Nephron (organoid): Measurements from ENCODE around the gene STAT5B.

ENCODE experiments used
- H3K27ac Mint-ChIP-seq, 3 experiments: 2 replicates each; pipeline ENCODE4 v1.8.0; 2020; ENCODE audit warnings: mixed read lengths in 3 of 3, mild to moderate bottlenecking in 2 of 3, moderate library complexity in 1 of 3
- H3K27me3 Mint-ChIP-seq: 2 replicates; pipeline ENCODE4 v1.8.0; 2021; ENCODE audit warnings: low read depth, mild to moderate bottlenecking, moderate library complexity, mixed read lengths
- H3K36me3 Mint-ChIP-seq: 2 replicates; pipeline ENCODE4 v1.8.0; 2020; ENCODE audit warnings: low read depth, mixed read lengths
- H3K4me1 Mint-ChIP-seq: 2 replicates; pipeline ENCODE4 v1.8.0; 2020; ENCODE audit warnings: mixed read lengths
- H3K4me3 Mint-ChIP-seq, 3 experiments: 2 replicates each; pipeline ENCODE4 v1.8.0; 2020; ENCODE audit warnings: mild to moderate bottlenecking in 3 of 3, mixed read lengths in 3 of 3, moderate library complexity in 2 of 3
- H3K9me3 Mint-ChIP-seq: 2 replicates; pipeline ENCODE4 v1.8.0; 2020; ENCODE audit warnings: mixed read lengths
- CTCF ChIP-seq, 3 experiments: fragments of 200-600 bp; sonication (generic); IDR thresholded peaks; one replicate each; pipeline ENCODE4 v1.5.0; 2021; ENCODE audit warnings: antibody characterized with exemption in 3 of 3; ENCODE audit not compliant: unreplicated experiment in 3 of 3

Gene STAT5B

GRCh38 chr17:42183741-42184711 is 92.2 kb downstream of the STAT5B start:
- H3K27ac Mint-ChIP-seq, result no peak overlapping the region
- peaks cover 6% of the 10 kb centered on the region for H3K4me1 Mint-ChIP-seq
- H3K4me3 Mint-ChIP-seq, result peak overlapping the region; percentile 74 to 79 (median 76)
- peak; percentile 88 to 94 (median 89) for TF ChIP-seq CTCF (IDR thresholded peaks at IDR 0.05; ENCODE audit: unreplicated experiment in 3 of 3)
- peaks cover 73% of the 10 kb centered on the region for H3K27me3 Mint-ChIP-seq
- no peaks in the 10 kb centered on the region for H3K9me3 Mint-ChIP-seq
- no peaks in the 10 kb centered on the region for H3K36me3 Mint-ChIP-seq

- H3K27me3 Mint-ChIP-seq, result peaks cover 82% of the 10 kb centered on the region
- no peak overlapping the region for H3K27ac Mint-ChIP-seq
- peaks cover 6% of the 10 kb centered on the region for H3K4me1 Mint-ChIP-seq
- no peaks in the 10 kb centered on the region for H3K36me3 Mint-ChIP-seq
- TF ChIP-seq CTCF (IDR thresholded peaks at IDR 0.05; ENCODE audit: unreplicated experiment in 3 of 3), result no peak
- H3K9me3 Mint-ChIP-seq, result no peaks in the 10 kb centered on the region
- peak overlapping the region; percentile 74 to 79 (median 76) for H3K4me3 Mint-ChIP-seq
Observed at GRCh38 chr17:42182927-42183734, 93.1 kb downstream of the STAT5B start.

DNA sequence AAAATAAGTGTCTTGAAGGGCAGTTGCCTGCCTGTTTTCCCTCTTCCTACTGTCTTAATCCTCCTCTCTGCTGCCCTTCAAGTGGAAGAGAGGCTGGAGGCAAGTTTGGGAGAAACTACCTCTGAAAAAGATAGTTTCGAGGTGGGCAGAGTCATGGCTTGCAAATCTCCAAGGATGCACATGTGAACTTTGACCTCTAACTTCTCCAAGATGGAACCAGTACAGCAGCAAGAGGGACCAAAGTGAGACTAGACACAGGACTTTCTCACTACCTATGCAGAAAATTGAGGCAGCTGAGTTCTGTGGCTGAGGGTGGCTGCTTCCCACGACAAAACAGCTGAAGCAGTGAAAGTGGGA is 94.4 kb downstream of the STAT5B start:
- Mint-ChIP-seq H3K27me3 (peaks cover 89% of the 10 kb centered on the region), H3K9me3 (no peaks in the 10 kb centered on the region), H3K4me3 (no peak overlapping the region), H3K4me1 (peaks cover 6% of the 10 kb centered on the region), H3K27ac (no peak overlapping the region), H3K36me3 (no peaks in the 10 kb centered on the region)
- no peak for TF ChIP-seq CTCF (IDR thresholded peaks at IDR 0.05; ENCODE audit: unreplicated experiment in 3 of 3)

- H3K4me1 Mint-ChIP-seq, result peaks cover 6% of the 10 kb centered on the region
- no peak within 1 kb of the TSS for H3K27ac Mint-ChIP-seq
- H3K9me3 Mint-ChIP-seq, result no peaks in the 10 kb centered on the region
- peak within 1 kb of the TSS; percentile 40 to 51 (median 42) for H3K4me3 Mint-ChIP-seq
- peaks cover 88% of the 10 kb centered on the region for H3K27me3 Mint-ChIP-seq
- peak; percentile 22 to 43 (median 31) for TF ChIP-seq CTCF (IDR thresholded peaks at IDR 0.05; ENCODE audit: unreplicated experiment in 3 of 3)
- no peaks in the 10 kb centered on the region for H3K36me3 Mint-ChIP-seq
Observed at GRCh38 chr17:42180922-42181850, 95.0 kb downstream of the STAT5B start, which contains the start of gene KCNH4. TSS of gene KCNH4 (minus strand) at chr17:42181142. CDS start at chr17:42180945, 197 bp downstream.

GRCh38 chr17:42180411-42180921 is 95.7 kb downstream of the STAT5B start:
- Mint-ChIP-seq H3K27me3 (peaks cover 87% of the 10 kb centered on the region), H3K4me3 (peak overlapping the region; percentile 40 to 51 (median 42)), H3K36me3 (no peaks in the 10 kb centered on the region), H3K4me1 (peaks cover 6% of the 10 kb centered on the region), H3K27ac (no peak overlapping the region), H3K9me3 (no peaks in the 10 kb centered on the region)
- TF ChIP-seq CTCF (IDR thresholded peaks at IDR 0.05; ENCODE audit: unreplicated experiment in 3 of 3), result no peak
